T-helper 2 cell (primary cell): Measurements from ENCODE around the gene SLC12A2.

Experiments
- DNase-seq, 5 experiments: peaks; one replicate each; pipeline versions ENCODE4 v3.0.0 to v3.0.0-alpha.2; 2012 to 2022

The SLC12A2 gene

GRCh38 chr5:128097781-128098180 is 14.2 kb downstream of the SLC12A2 start:
- DNase-seq: no peak

GRCh38 chr5:128099944-128100343 is 16.4 kb downstream of the SLC12A2 start:
- no peak for DNase-seq

- no peak for DNase-seq
These were observed 17.4 kb downstream of the SLC12A2 start for GRCh38 chr5:128100860-128101557.

- DNase-seq: no peak
These were observed 18.1 kb downstream of the SLC12A2 start for GRCh38 chr5:128101676-128102075.

- no peak for DNase-seq
These were observed 21.6 kb downstream of the SLC12A2 start for GRCh38 chr5:128105203-128105602.

- DNase-seq: no peak
These were observed 25.6 kb downstream of the SLC12A2 start for GRCh38 chr5:128109138-128109537.

GRCh38 chr5:128109766-128110165 is 26.2 kb downstream of the SLC12A2 start:
- DNase-seq: no peak

- no peak for DNase-seq
These were observed 28.4 kb downstream of the SLC12A2 start for GRCh38 chr5:128111818-128112448.

- no peak for DNase-seq
These were observed 32.9 kb downstream of the SLC12A2 start for GRCh38 chr5:128116445-128116844.

GRCh38 chr5:128118214-128118613 is 34.6 kb downstream of the SLC12A2 start:
- DNase-seq: no peak

- no peak for DNase-seq
These were observed 38.1 kb downstream of the SLC12A2 start for GRCh38 chr5:128121651-128122050.

- DNase-seq: no peak
These were observed 40.4 kb downstream of the SLC12A2 start for GRCh38 chr5:128123936-128124335.

- DNase-seq: no peak
These were observed 42.7 kb downstream of the SLC12A2 start for GRCh38 chr5:128126241-128126640.

GRCh38 chr5:128132499-128132898 is 48.9 kb downstream of the SLC12A2 start:
- DNase-seq: no peak

GRCh38 chr5:128135286-128135685 is 51.7 kb downstream of the SLC12A2 start:
- DNase-seq: no peak

GRCh38 chr5:128143911-128144310 is 60.3 kb downstream of the SLC12A2 start:
- DNase-seq: no peak

- DNase-seq: no peak
These were observed 60.9 kb downstream of the SLC12A2 start for GRCh38 chr5:128144491-128144890.

- DNase-seq: no peak
These were observed 63.1 kb downstream of the SLC12A2 start for GRCh38 chr5:128146671-128147070.

- DNase-seq: no peak
These were observed 71.4 kb downstream of the SLC12A2 start for GRCh38 chr5:128154943-128155342.

GRCh38 chr5:128155776-128156175 is 72.2 kb downstream of the SLC12A2 start:
- DNase-seq: no peak

- no peak for DNase-seq
These were observed 73.0 kb downstream of the SLC12A2 start for GRCh38 chr5:128156521-128156920.

- DNase-seq: no peak
These were observed 74.8 kb downstream of the SLC12A2 start for GRCh38 chr5:128158342-128158741.

- no peak for DNase-seq
These were observed 80.4 kb downstream of the SLC12A2 start for GRCh38 chr5:128163991-128164390.

- DNase-seq: no peak
These were observed 85.9 kb downstream of the SLC12A2 start for GRCh38 chr5:128169401-128170017.
